Caco-2 (cell line): ENCODE measurements around the gene ARX. TPM values are rescaled to one million over a fixed set of nuclear protein-coding genes. Genes with fewer than 3 reads are reported as not detected.

Experiments used
- BruUV-seq: library from RNA; stranded (reverse); fragments of 400-500 nt; replicated peaks from 2 replicates; lab custom pipeline; 2021; lab: Mats Ljungman, UMichigan
- CTCF ChIA-PET: fragments of 300-600 bp; sonication (Branson Sonifier 250); formaldehyde crosslinking; loops from one replicate; lab custom pipeline; 2022; ENCODE audit warnings: antibody characterized with exemption; lab: Charles Lee
- POLR2A ChIA-PET: fragments of 300-600 bp; sonication (Branson Sonifier 250); formaldehyde crosslinking; loops from one replicate; lab custom pipeline; 2022; ENCODE audit warnings: antibody characterized with exemption; lab: Charles Lee
- DNase-seq, 2 experiments: peaks; one replicate each; pipeline versions ENCODE4 v3.0.0 to v3.0.0-alpha.2; 2020 to 2022
- H3K27me3 ChIP-seq: replicated peaks from 2 replicates; pipeline ENCODE4 v1.6.0; 2011; ENCODE audit warnings: low read length; ENCODE audit not compliant: control insufficient read depth, insufficient read depth
- H3K36me3 ChIP-seq: 2 replicates; pipeline ENCODE4 v1.5.1; 2011; ENCODE audit warnings: low read length; ENCODE audit not compliant: control insufficient read depth, insufficient read depth
- H3K4me1 ChIP-seq: fragments of 250-450 bp; sonication (Bioruptor Pico); 2 replicates; pipeline ENCODE4 v1.5.1; 2020; ENCODE audit warnings: mild to moderate bottlenecking
- H3K4me3 ChIP-seq: 2 replicates; pipeline ENCODE4 v1.5.1; 2011; ENCODE audit warnings: low read depth, mild to moderate bottlenecking, control low read depth, low read length
- H3K9me3 ChIP-seq: fragments of 250-450 bp; sonication (Bioruptor Pico); 2 replicates; pipeline ENCODE4 v1.5.1; 2020; ENCODE audit warnings: mild to moderate bottlenecking, moderate library complexity
- H3K27ac Mint-ChIP-seq: one replicate; pipeline ENCODE4 v1.8.0; 2022; ENCODE audit warnings: mixed read lengths; ENCODE audit not compliant: unreplicated experiment
- H3K27me3 Mint-ChIP-seq: one replicate; pipeline ENCODE4 v1.8.0; 2022; ENCODE audit warnings: mixed read lengths; ENCODE audit not compliant: insufficient read depth, unreplicated experiment
- H3K36me3 Mint-ChIP-seq: one replicate; pipeline ENCODE4 v1.8.0; 2022; ENCODE audit warnings: mild to moderate bottlenecking, mixed read lengths; ENCODE audit not compliant: insufficient read depth, unreplicated experiment
- H3K4me1 Mint-ChIP-seq: one replicate; pipeline ENCODE4 v1.8.0; 2022; ENCODE audit warnings: low read depth, mixed read lengths; ENCODE audit not compliant: unreplicated experiment
- H3K4me3 Mint-ChIP-seq: one replicate; pipeline ENCODE4 v1.8.0; 2022; ENCODE audit warnings: mild to moderate bottlenecking, moderate library complexity, mixed read lengths; ENCODE audit not compliant: unreplicated experiment
- H3K9me3 Mint-ChIP-seq: one replicate; pipeline ENCODE4 v1.8.0; 2022; ENCODE audit warnings: mixed read lengths; ENCODE audit not compliant: unreplicated experiment
- intact Hi-C: fragments of 100-400 bp; cut with micrococcal nuclease; formaldehyde crosslinking; loops from one replicate; pipeline ENCODE4 v1.10.0; 2022; ENCODE audit not compliant: unreplicated experiment
- total RNA-seq: library from RNA; stranded (reverse); gene quantifications from 2 replicates; pipeline ENCODE4 v1.2.3, GENCODE V29; 2022
- TF ChIP-seq, protein P1 (sequence below), 2 experiments: fragments of 200-600 bp in 1 of 2; IDR thresholded peaks; 1 replicate in 1 of 2; 2 replicates in 1 of 2; pipeline versions ENCODE4 v1.5.1 to v1.8.0; 2011 to 2022; ENCODE audit warnings: antibody characterized with exemption in 1 of 2, control low read depth in 1 of 2, inconsistent platforms in 1 of 2, low read depth in 1 of 2, low read length in 1 of 2, mild to moderate bottlenecking in 1 of 2, moderate library complexity in 1 of 2; ENCODE audit not compliant: insufficient read depth in 1 of 2, severe bottlenecking in 1 of 2, unreplicated experiment in 1 of 2

The ARX gene
- total RNA-seq, 1 experiment from 2014 or later = 0.52 TPM

DNA sequence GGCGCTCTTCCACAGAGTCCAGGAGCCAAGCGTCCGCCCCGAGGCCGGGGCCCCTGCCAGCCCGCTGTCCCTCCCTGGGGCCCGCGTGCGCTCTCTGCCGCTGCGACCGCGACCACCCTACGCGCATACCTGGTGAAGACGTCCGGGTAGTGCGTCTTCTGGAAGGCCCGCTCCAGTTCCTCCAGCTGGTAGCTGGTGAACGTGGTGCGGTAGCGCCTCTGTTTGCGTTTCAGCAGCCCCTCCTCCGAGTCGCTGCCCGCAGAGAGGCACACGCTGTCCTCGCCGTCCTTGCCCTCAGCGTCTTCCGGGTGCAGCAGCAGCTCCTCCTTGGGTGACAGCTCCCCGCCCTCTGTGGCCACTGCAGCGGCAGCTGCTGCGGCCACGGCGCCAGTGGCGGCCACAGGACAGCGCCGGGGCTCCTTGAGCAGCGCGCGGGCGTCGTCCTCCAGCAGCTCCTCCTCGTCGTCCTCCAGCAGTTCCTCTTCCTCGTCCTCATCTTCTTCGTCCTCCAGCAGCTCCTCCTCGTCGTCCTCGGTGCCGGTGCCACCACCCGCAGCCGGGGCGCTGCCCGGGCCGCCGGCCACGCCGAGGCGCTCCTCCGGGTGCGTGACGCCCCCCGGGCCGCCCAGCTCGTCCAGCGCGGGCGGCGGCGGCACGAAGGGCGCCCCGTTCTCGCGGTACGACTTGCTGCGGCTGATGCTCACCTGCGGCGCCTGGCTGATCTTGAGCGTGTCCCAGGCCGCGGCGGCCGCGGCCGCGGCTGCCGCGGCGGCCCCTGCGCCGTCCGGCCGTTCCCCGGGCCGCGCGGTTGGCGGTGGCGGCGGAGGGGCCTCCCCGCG is 2.8 kb downstream of the ARX start:
- no peaks in the 10 kb centered on the region for H3K27me3 ChIP-seq
- BruUV-seq = no TSS peak
- intact Hi-C loops = no loop called here

DNA sequence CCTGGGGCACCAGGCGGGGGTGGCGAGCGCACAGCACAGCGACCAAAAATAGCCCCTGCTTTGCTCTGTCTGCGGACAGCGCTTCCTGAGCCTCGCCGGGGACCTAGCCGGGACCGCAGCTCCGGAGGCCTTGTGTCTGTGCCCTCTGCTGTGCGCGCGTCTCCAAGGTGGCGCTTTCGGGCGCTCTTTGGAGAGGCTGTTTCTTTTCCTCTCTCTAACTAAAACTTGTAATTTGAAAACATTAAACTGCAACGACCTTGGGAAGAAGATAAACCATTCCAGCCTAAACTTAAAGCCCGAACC is 3.4 kb downstream of the ARX start:
- Mint-ChIP-seq H3K9me3 (no peaks in the 10 kb centered on the region), H3K4me1 (no peaks in the 10 kb centered on the region), H3K4me3 (no peak overlapping the region), H3K27ac (no peak overlapping the region), H3K36me3 (peaks cover 1% of the 10 kb centered on the region), H3K27me3 (peaks cover 11% of the 10 kb centered on the region)
- no peak for DNase-seq
- TF ChIP-seq, protein P1, sequence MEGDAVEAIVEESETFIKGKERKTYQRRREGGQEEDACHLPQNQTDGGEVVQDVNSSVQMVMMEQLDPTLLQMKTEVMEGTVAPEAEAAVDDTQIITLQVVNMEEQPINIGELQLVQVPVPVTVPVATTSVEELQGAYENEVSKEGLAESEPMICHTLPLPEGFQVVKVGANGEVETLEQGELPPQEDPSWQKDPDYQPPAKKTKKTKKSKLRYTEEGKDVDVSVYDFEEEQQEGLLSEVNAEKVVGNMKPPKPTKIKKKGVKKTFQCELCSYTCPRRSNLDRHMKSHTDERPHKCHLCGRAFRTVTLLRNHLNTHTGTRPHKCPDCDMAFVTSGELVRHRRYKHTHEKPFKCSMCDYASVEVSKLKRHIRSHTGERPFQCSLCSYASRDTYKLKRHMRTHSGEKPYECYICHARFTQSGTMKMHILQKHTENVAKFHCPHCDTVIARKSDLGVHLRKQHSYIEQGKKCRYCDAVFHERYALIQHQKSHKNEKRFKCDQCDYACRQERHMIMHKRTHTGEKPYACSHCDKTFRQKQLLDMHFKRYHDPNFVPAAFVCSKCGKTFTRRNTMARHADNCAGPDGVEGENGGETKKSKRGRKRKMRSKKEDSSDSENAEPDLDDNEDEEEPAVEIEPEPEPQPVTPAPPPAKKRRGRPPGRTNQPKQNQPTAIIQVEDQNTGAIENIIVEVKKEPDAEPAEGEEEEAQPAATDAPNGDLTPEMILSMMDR (IDR thresholded peaks at IDR 0.05; ENCODE audit: insufficient read depth in 1 of 2, low read depth in 1 of 2, low read length in 1 of 2, severe bottlenecking in 1 of 2, unreplicated experiment in 1 of 2) = no peak
- POLR2A ChIA-PET = no interaction called here
- no peaks in the 10 kb centered on the region for H3K9me3 ChIP-seq
- H3K4me1 ChIP-seq = no peaks in the 10 kb centered on the region
- BruUV-seq = no TSS peak
- no peaks in the 10 kb centered on the region for H3K27me3 ChIP-seq
- CTCF ChIA-PET = no interaction called here
- no peaks in the 10 kb centered on the region for H3K36me3 ChIP-seq
- H3K4me3 ChIP-seq = no peak overlapping the region
- intact Hi-C loops = no loop called here

More for the DNA sequence above, 2.8 kb downstream of the ARX start:
- no peak overlapping the region for H3K27ac Mint-ChIP-seq
- H3K9me3 ChIP-seq = no peaks in the 10 kb centered on the region
- DNase-seq = peak in 1 of 2 experiments; percentile 27
- ChIA-PET CTCF (no interaction called here), POLR2A (no interaction called here)
- H3K4me3 ChIP-seq = peak overlapping the region; percentile 37
- TF ChIP-seq, protein P1 (IDR thresholded peaks at IDR 0.05; ENCODE audit: insufficient read depth in 1 of 2, low read depth in 1 of 2, low read length in 1 of 2, severe bottlenecking in 1 of 2, unreplicated experiment in 1 of 2) = no peak
- peaks cover 11% of the 10 kb centered on the region for H3K27me3 Mint-ChIP-seq
- no peaks in the 10 kb centered on the region for H3K4me1 Mint-ChIP-seq
- no peaks in the 10 kb centered on the region for H3K36me3 ChIP-seq
- H3K36me3 Mint-ChIP-seq = peaks cover 6% of the 10 kb centered on the region
- H3K4me3 Mint-ChIP-seq = peak overlapping the region; percentile 74
- H3K9me3 Mint-ChIP-seq = no peaks in the 10 kb centered on the region
- H3K4me1 ChIP-seq = no peaks in the 10 kb centered on the region

DNA sequence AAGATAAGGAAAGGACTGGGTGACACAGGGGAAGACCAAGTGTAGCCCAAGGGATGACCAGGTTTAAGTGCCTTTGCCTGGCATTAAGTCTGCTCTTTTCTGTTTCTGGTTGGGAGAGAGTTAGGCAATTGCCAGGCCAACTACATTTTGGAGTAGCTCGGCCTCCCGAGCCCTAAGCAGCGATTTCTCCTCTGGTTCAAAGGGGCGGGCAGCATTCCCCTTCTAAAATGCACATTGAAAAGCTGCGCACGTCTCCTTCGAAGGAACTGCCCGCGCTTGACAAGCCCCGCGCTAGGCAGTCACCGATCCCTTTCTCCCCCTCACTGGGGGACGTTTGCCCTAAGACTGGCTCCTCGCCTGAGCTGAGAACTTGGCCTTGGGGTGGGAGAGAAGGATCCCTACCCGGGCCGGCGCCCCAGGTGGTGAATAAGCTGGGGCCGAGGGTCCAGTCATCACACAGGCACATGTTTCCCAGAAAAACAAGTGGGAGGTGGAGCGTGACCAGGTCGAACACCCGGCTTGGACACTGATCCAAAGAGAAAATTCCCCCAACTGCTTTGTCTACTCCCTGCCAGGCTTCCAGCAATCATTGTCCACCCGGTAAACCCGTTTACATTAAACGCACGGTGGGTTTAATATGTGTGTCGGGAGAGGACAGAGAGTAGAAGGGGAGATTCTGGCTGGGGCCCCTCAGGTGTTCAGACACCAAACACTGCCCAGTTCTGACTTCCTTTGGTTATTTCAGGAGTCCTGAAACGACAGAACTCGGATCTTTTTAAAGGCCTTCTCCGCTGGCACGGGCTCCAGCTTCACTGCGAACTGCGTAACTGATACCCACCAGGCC is 4.0 kb downstream of the ARX start:
- Mint-ChIP-seq H3K27ac (no peak overlapping the region), H3K36me3 (no peaks in the 10 kb centered on the region), H3K4me1 (no peaks in the 10 kb centered on the region), H3K27me3 (peaks cover 10% of the 10 kb centered on the region), H3K9me3 (no peaks in the 10 kb centered on the region), H3K4me3 (no peak overlapping the region)
- ChIA-PET CTCF (no interaction called here), POLR2A (no interaction called here)
- no peak for DNase-seq
- Histone ChIP-seq H3K4me1 (no peaks in the 10 kb centered on the region), H3K27me3 (no peaks in the 10 kb centered on the region), H3K9me3 (no peaks in the 10 kb centered on the region), H3K4me3 (no peak overlapping the region), H3K36me3 (no peaks in the 10 kb centered on the region)
- BruUV-seq = no TSS peak
- intact Hi-C loops = no loop called here
- TF ChIP-seq, protein P1 (IDR thresholded peaks at IDR 0.05; ENCODE audit: insufficient read depth in 1 of 2, low read depth in 1 of 2, low read length in 1 of 2, severe bottlenecking in 1 of 2, unreplicated experiment in 1 of 2) = no peak
